HepG2 (cell line): ENCODE data around the gene HLCS. TPM values are rescaled to one million over a fixed set of nuclear protein-coding genes. Genes with fewer than 3 reads are reported as not detected.

Experiments
- KAT7 ChIP-seq: IDR thresholded peaks from 2 replicates; pipeline ENCODE4 v1.6.1; 2018; ENCODE audit warnings: borderline replicate concordance, missing compliant biosample characterization
- KDM2A ChIP-seq: sonication (generic); formaldehyde crosslinking; IDR thresholded peaks from 2 replicates; pipeline ENCODE4 v1.4.0; 2020; ENCODE audit warnings: low read depth, missing genetic modification reagents, borderline replicate concordance
- NFIB ChIP-seq: sonication (generic); formaldehyde crosslinking; IDR thresholded peaks from 2 replicates; pipeline ENCODE4 v1.9.0; 2021; ENCODE audit warnings: missing genetic modification reagents, mild to moderate bottlenecking, borderline replicate concordance
- NFYB ChIP-seq: sonication (generic); formaldehyde crosslinking; IDR thresholded peaks from 2 replicates; pipeline ENCODE4 v1.4.0; 2020; ENCODE audit warnings: missing genetic modification reagents
- NR3C1 ChIP-seq: sonication (generic); formaldehyde crosslinking; IDR thresholded peaks from 2 replicates; pipeline ENCODE4 v1.4.0; 2020; ENCODE audit warnings: missing genetic modification reagents
- RXRA ChIP-seq: sonication (generic); formaldehyde crosslinking; IDR thresholded peaks from 2 replicates; pipeline ENCODE4 v1.5.1; 2020; ENCODE audit warnings: missing genetic modification reagents
- ZFYVE20 ChIP-seq: sonication (generic); formaldehyde crosslinking; IDR thresholded peaks from 2 replicates; pipeline ENCODE4 v1.8.0; 2023; ENCODE audit warnings: low read depth, mild to moderate bottlenecking, moderate library complexity, missing genetic modification reagents, borderline replicate concordance
- ZNF547 ChIP-seq: sonication (generic); formaldehyde crosslinking; IDR thresholded peaks from 2 replicates; pipeline ENCODE4 v1.5.1; 2020; ENCODE audit warnings: mild to moderate bottlenecking, missing genetic modification reagents
- ZNF567 ChIP-seq: sonication (generic); formaldehyde crosslinking; IDR thresholded peaks from 2 replicates; pipeline ENCODE4 v1.8.1; 2023; ENCODE audit warnings: mild to moderate bottlenecking, missing genetic modification reagents, borderline replicate concordance
- polyA plus RNA-seq, 8 experiments: library from polyadenylated mRNA; depleted of rRNA in 3 of 8; stranded (reverse) in 7 of 8; unstranded in 1 of 8; fragments of >200 nt; fragmentation: Illumina TruSeq in 4 of 8; extraction: Trizol in 4 of 8; gene quantifications; 2 replicates each; pipeline versions ENCODE4 v1.2.1 to v1.2.3, GENCODE V29; 2011 to 2016; ENCODE audit warnings: low read depth in 4 of 8, missing spikeins in 1 of 8, mixed read lengths in 1 of 8; ENCODE audit not compliant: insufficient read depth in 1 of 8
- total RNA-seq, 5 experiments: library from RNA; depleted of rRNA; stranded (reverse); fragments of >200 nt; fragmentation: Illumina TruSeq; extraction: Trizol; gene quantifications; 2 replicates each; pipeline ENCODE4 v1.2.3, GENCODE V29; 2016; ENCODE audit warnings: low read depth in 1 of 5
- TF ChIP-seq, protein P1 (sequence below): sonication (generic); formaldehyde crosslinking; IDR thresholded peaks from 2 replicates; pipeline ENCODE4 v1.4.0; 2020; ENCODE audit warnings: missing genetic modification reagents
- TF ChIP-seq, protein P2 (sequence below): sonication (generic); formaldehyde crosslinking; IDR thresholded peaks from 2 replicates; pipeline ENCODE4 v1.5.0; 2020; ENCODE audit warnings: mild to moderate bottlenecking, missing genetic modification reagents, borderline replicate concordance
- TF ChIP-seq, protein P3 (sequence below), 2 experiments: sonication (generic) in 1 of 2; formaldehyde crosslinking in 1 of 2; IDR thresholded peaks; 2 replicates each; pipeline versions ENCODE4 v1.4.0 to v1.6.1; 2016 to 2020; ENCODE audit warnings: borderline replicate concordance in 1 of 2, low read depth in 1 of 2, mild to moderate bottlenecking in 1 of 2, missing genetic modification reagents in 1 of 2
- TF ChIP-seq, protein P4 (sequence below): sonication (generic); formaldehyde crosslinking; IDR thresholded peaks from 2 replicates; pipeline ENCODE4 v1.4.0; 2020; ENCODE audit warnings: mild to moderate bottlenecking, low read depth, missing genetic modification reagents

HLCS gene
- total and polyA plus RNA-seq, 2 of the 13 experiments (the other 11 are each of a cell fraction or from before 2014, with no cell fraction given) = 7.9 to 12.3 TPM

DNA sequence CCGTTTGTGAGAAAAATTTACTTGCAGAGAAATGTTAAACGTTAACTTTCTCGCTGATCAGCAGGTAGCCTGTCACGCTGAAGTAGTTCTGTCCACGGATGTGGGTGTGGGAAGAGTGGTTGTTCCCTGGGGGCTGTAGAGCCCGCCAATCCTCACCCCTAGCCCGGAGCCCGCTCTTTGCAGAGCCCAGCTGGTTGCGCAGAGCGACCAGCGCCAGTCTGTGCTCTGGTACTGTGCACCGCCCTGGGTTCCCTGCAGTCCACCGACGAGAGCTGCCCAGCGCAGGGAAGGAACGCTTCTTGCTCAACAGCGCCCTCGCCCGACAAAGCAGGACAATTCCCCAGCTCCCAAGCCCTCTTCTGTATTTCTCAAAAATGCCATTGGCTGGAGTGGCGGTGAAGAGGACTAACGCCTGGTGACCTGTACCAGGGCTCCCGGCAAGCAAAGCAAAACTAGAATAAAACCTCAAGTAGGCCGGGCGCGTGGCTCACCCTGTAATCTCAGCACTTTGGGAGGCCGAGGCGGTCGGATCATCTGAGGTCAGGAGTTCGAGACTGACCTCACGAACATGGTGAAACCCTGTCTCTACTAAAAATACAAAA lies 43.4 kb upstream of the HLCS start (continued):
- TF ChIP-seq RXRA (CRISPR knock-in tag) (peak; percentile 32; the same call in 1 of the 2 replicates), ZNF547 (0 out of 2 replicates have a peak, but pooled peaks have one; percentile 30), KDM2A (CRISPR knock-in tag) (peak; percentile 85), NFIB (CRISPR knock-in tag) (no peak), KAT7 (CRISPR knock-in tag) (peak; percentile 78; the same call in 1 of the 2 replicates), ZFYVE20 (CRISPR knock-in tag) (no peak), NFYB (peak; percentile 36; the same call in 1 of the 2 replicates), NR3C1 (CRISPR knock-in tag) (no peak), ZNF567 (CRISPR knock-in tag) (no peak)
- TF ChIP-seq, protein P1, sequence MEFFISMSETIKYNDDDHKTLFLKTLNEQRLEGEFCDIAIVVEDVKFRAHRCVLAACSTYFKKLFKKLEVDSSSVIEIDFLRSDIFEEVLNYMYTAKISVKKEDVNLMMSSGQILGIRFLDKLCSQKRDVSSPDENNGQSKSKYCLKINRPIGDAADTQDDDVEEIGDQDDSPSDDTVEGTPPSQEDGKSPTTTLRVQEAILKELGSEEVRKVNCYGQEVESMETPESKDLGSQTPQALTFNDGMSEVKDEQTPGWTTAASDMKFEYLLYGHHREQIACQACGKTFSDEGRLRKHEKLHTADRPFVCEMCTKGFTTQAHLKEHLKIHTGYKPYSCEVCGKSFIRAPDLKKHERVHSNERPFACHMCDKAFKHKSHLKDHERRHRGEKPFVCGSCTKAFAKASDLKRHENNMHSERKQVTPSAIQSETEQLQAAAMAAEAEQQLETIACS (CRISPR knock-in tag) = peak; percentile 50; the same call in 1 of the 2 replicates
- TF ChIP-seq, protein P2, sequence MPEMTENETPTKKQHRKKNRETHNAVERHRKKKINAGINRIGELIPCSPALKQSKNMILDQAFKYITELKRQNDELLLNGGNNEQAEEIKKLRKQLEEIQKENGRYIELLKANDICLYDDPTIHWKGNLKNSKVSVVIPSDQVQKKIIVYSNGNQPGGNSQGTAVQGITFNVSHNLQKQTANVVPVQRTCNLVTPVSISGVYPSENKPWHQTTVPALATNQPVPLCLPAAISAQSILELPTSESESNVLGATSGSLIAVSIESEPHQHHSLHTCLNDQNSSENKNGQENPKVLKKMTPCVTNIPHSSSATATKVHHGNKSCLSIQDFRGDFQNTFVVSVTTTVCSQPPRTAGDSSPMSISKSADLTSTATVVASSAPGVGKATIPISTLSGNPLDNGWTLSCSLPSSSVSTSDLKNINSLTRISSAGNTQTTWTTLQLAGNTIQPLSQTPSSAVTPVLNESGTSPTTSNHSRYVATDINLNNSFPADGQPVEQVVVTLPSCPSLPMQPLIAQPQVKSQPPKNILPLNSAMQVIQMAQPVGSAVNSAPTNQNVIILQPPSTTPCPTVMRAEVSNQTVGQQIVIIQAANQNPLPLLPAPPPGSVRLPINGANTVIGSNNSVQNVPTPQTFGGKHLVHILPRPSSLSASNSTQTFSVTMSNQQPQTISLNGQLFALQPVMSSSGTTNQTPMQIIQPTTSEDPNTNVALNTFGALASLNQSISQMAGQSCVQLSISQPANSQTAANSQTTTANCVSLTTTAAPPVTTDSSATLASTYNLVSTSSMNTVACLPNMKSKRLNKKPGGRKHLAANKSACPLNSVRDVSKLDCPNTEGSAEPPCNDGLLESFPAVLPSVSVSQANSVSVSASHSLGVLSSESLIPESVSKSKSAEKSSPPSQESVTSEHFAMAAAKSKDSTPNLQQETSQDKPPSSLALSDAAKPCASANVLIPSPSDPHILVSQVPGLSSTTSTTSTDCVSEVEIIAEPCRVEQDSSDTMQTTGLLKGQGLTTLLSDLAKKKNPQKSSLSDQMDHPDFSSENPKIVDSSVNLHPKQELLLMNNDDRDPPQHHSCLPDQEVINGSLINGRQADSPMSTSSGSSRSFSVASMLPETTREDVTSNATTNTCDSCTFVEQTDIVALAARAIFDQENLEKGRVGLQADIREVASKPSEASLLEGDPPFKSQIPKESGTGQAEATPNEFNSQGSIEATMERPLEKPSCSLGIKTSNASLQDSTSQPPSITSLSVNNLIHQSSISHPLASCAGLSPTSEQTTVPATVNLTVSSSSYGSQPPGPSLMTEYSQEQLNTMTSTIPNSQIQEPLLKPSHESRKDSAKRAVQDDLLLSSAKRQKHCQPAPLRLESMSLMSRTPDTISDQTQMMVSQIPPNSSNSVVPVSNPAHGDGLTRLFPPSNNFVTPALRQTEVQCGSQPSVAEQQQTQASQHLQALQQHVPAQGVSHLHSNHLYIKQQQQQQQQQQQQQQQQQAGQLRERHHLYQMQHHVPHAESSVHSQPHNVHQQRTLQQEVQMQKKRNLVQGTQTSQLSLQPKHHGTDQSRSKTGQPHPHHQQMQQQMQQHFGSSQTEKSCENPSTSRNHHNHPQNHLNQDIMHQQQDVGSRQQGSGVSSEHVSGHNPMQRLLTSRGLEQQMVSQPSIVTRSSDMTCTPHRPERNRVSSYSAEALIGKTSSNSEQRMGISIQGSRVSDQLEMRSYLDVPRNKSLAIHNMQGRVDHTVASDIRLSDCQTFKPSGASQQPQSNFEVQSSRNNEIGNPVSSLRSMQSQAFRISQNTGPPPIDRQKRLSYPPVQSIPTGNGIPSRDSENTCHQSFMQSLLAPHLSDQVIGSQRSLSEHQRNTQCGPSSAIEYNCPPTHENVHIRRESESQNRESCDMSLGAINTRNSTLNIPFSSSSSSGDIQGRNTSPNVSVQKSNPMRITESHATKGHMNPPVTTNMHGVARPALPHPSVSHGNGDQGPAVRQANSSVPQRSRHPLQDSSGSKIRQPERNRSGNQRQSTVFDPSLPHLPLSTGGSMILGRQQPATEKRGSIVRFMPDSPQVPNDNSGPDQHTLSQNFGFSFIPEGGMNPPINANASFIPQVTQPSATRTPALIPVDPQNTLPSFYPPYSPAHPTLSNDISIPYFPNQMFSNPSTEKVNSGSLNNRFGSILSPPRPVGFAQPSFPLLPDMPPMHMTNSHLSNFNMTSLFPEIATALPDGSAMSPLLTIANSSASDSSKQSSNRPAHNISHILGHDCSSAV (CRISPR knock-in tag) = no peak
- TF ChIP-seq, protein P3, sequence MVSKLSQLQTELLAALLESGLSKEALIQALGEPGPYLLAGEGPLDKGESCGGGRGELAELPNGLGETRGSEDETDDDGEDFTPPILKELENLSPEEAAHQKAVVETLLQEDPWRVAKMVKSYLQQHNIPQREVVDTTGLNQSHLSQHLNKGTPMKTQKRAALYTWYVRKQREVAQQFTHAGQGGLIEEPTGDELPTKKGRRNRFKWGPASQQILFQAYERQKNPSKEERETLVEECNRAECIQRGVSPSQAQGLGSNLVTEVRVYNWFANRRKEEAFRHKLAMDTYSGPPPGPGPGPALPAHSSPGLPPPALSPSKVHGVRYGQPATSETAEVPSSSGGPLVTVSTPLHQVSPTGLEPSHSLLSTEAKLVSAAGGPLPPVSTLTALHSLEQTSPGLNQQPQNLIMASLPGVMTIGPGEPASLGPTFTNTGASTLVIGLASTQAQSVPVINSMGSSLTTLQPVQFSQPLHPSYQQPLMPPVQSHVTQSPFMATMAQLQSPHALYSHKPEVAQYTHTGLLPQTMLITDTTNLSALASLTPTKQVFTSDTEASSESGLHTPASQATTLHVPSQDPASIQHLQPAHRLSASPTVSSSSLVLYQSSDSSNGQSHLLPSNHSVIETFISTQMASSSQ (IDR thresholded peaks at IDR 0.05; ENCODE audit: low read depth) = no peak; the same call in 1 of the 2 replicates
- TF ChIP-seq, protein P3 (CRISPR knock-in tag; IDR thresholded peaks at IDR 0.05; ENCODE audit: borderline replicate concordance) = peak; percentile 44; the same call in 1 of the 2 replicates
- TF ChIP-seq, protein P4, sequence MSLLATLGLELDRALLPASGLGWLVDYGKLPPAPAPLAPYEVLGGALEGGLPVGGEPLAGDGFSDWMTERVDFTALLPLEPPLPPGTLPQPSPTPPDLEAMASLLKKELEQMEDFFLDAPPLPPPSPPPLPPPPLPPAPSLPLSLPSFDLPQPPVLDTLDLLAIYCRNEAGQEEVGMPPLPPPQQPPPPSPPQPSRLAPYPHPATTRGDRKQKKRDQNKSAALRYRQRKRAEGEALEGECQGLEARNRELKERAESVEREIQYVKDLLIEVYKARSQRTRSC (CRISPR knock-in tag) = 0 out of 2 replicates have a peak, but pooled peaks have one; percentile 51
